WTC11 (cell line): Measurements from ENCODE around the gene RBCK1. TPM values are rescaled to one million over a fixed set of nuclear protein-coding genes. Genes with fewer than 3 reads are reported as not detected.
"Not testable (repeated sequence)": the region's sequence is repeated elsewhere in the genome, so short reads cannot be mapped to it uniquely, and the experiment has no call there.

Source experiments
- ATAC-seq: fragments of 200-7000 bp; cut with Tn5 transposase; 2 replicates; pipeline ENCODE4 v1.10.0; 2021; ENCODE audit warnings: mild to moderate bottlenecking, moderate library complexity
- CTCF ChIA-PET: fragments of 300-600 bp; sonication (Branson Sonifier 250); formaldehyde crosslinking; loops from one replicate; lab custom pipeline; 2021; ENCODE audit warnings: antibody characterized with exemption; lab: Charles Lee
- POLR2A ChIA-PET: fragments of 350-600 bp; sonication (Branson Sonifier 250); formaldehyde crosslinking; loops from one replicate; lab custom pipeline; 2021; ENCODE audit warnings: antibody characterized with exemption; lab: Charles Lee
- DNase-seq: peaks from one replicate; pipeline ENCODE4 v3.0.0; 2021; ENCODE audit warnings: low spot score
- H3K27ac Mint-ChIP-seq: 2 replicates; pipeline ENCODE4 v1.8.0; 2021; ENCODE audit warnings: mixed read lengths
- H3K27me3 Mint-ChIP-seq: 2 replicates; pipeline ENCODE4 v1.8.0; 2021; ENCODE audit warnings: low read depth, mild to moderate bottlenecking, moderate library complexity, mixed read lengths
- H3K36me3 Mint-ChIP-seq: 2 replicates; pipeline ENCODE4 v1.8.0; 2021; ENCODE audit warnings: mixed read lengths
- H3K4me1 Mint-ChIP-seq: 2 replicates; pipeline ENCODE4 v1.8.0; 2022; ENCODE audit warnings: mixed read lengths
- H3K4me3 Mint-ChIP-seq: 2 replicates; pipeline ENCODE4 v1.8.0; 2021; ENCODE audit warnings: mild to moderate bottlenecking, moderate library complexity, mixed read lengths
- H3K9me3 Mint-ChIP-seq: 2 replicates; pipeline ENCODE4 v1.8.0; 2021; ENCODE audit warnings: mixed read lengths
- AR ChIP-seq: fragments of 250-450 bp; sonication (Bioruptor Pico); IDR thresholded peaks from 2 replicates; pipeline ENCODE4 v1.9.0; 2021; ENCODE audit warnings: mild to moderate bottlenecking
- ATF1 ChIP-seq: sonication (generic); formaldehyde crosslinking; IDR thresholded peaks from 2 replicates; pipeline ENCODE4 v1.8.1; 2023; ENCODE audit warnings: mild to moderate bottlenecking, moderate library complexity, missing genetic modification reagents
- ATF3 ChIP-seq: sonication (generic); formaldehyde crosslinking; conservative IDR thresholded peaks from 2 replicates; pipeline ENCODE4 v1.8.1; 2022; ENCODE audit warnings: mild to moderate bottlenecking, missing genetic modification reagents
- E2F5 ChIP-seq: sonication (generic); formaldehyde crosslinking; IDR thresholded peaks from 2 replicates; pipeline ENCODE4 v1.8.1; 2022; ENCODE audit warnings: mild to moderate bottlenecking, moderate library complexity, missing genetic modification reagents
- EMX1 ChIP-seq: fragments of 250-450 bp; sonication (Bioruptor Pico); IDR thresholded peaks from 2 replicates; pipeline ENCODE4 v1.8.0; 2021; ENCODE audit warnings: mild to moderate bottlenecking
- ESRRA ChIP-seq: sonication (generic); formaldehyde crosslinking; IDR thresholded peaks from 2 replicates; pipeline ENCODE4 v1.8.1; 2022; ENCODE audit warnings: mild to moderate bottlenecking, missing genetic modification reagents, borderline replicate concordance
- FOXP1 ChIP-seq: sonication (generic); formaldehyde crosslinking; IDR thresholded peaks from 2 replicates; pipeline ENCODE4 v1.8.0; 2022; ENCODE audit warnings: missing genetic modification reagents, mild to moderate bottlenecking, moderate library complexity, borderline replicate concordance
- FOXP4 ChIP-seq: sonication (generic); formaldehyde crosslinking; IDR thresholded peaks from 2 replicates; pipeline ENCODE4 v1.8.0; 2022; ENCODE audit warnings: mild to moderate bottlenecking, missing genetic modification reagents
- GTF2I ChIP-seq: fragments of 250-450 bp; sonication (Bioruptor Pico); conservative IDR thresholded peaks from 2 replicates; pipeline ENCODE4 v1.4.0; 2021; ENCODE audit warnings: mild to moderate bottlenecking
- HMGA2 ChIP-seq: fragments of 250-450 bp; sonication (Bioruptor Pico); IDR thresholded peaks from 2 replicates; pipeline ENCODE4 v1.4.0; 2021; ENCODE audit warnings: mild to moderate bottlenecking, moderate library complexity
- HMGXB4 ChIP-seq: sonication (generic); formaldehyde crosslinking; IDR thresholded peaks from 2 replicates; pipeline ENCODE4 v1.8.1; 2023; ENCODE audit warnings: mild to moderate bottlenecking, moderate library complexity, missing genetic modification reagents
- JAZF1 ChIP-seq: fragments of 250-450 bp; sonication (Bioruptor Pico); IDR thresholded peaks from 2 replicates; pipeline ENCODE4 v1.9.0; 2021; ENCODE audit warnings: moderate library complexity, mild to moderate bottlenecking, inconsistent platforms
- MAX ChIP-seq: sonication (generic); formaldehyde crosslinking; IDR thresholded peaks from 2 replicates; pipeline ENCODE4 v1.8.0; 2022; ENCODE audit warnings: mild to moderate bottlenecking, missing genetic modification reagents
- NR3C1 ChIP-seq: sonication (generic); formaldehyde crosslinking; conservative IDR thresholded peaks from 2 replicates; pipeline ENCODE4 v1.8.1; 2023; ENCODE audit warnings: low read depth, mild to moderate bottlenecking, missing genetic modification reagents
- PREB ChIP-seq: sonication (generic); formaldehyde crosslinking; IDR thresholded peaks from 2 replicates; pipeline ENCODE4 v1.8.1; 2022; ENCODE audit warnings: mild to moderate bottlenecking, missing genetic modification reagents, moderate library complexity, borderline replicate concordance
- SOX15 ChIP-seq: fragments of 250-450 bp; sonication (Bioruptor Pico); IDR thresholded peaks from 2 replicates; pipeline ENCODE4 v1.9.0; 2021; ENCODE audit warnings: mild to moderate bottlenecking
- TCF7 ChIP-seq: sonication (generic); formaldehyde crosslinking; IDR thresholded peaks from 2 replicates; pipeline ENCODE4 v1.8.0; 2022; ENCODE audit warnings: mild to moderate bottlenecking, low read depth, missing genetic modification reagents, moderate library complexity
- ZNF138 ChIP-seq: sonication (generic); formaldehyde crosslinking; conservative IDR thresholded peaks from 2 replicates; pipeline ENCODE4 v1.8.1; 2022; ENCODE audit warnings: mild to moderate bottlenecking, moderate library complexity, missing genetic modification reagents
- ZNF396 ChIP-seq: fragments of 250-450 bp; sonication (Bioruptor Pico); IDR thresholded peaks from 2 replicates; pipeline ENCODE4 v1.8.0; 2021; ENCODE audit warnings: mild to moderate bottlenecking, moderate library complexity, borderline replicate concordance
- ZNF671 ChIP-seq: fragments of 250-450 bp; sonication (Bioruptor Pico); IDR thresholded peaks from 2 replicates; pipeline ENCODE4 v1.8.0; 2021; ENCODE audit warnings: mild to moderate bottlenecking
- total RNA-seq: library from RNA; stranded (reverse); gene quantifications from 3 replicates; pipeline ENCODE4 v1.2.3, GENCODE V29; 2021

Gene RBCK1
- total RNA-seq, 1 experiment from 2014 or later, result 75.2 TPM

- no peaks in the 10 kb centered on the region for H3K27me3 Mint-ChIP-seq
- no peak for TF ChIP-seq HMGXB4 (CRISPR knock-in tag)
- no peak for TF ChIP-seq HMGA2
- no peak for TF ChIP-seq PREB (CRISPR knock-in tag)
- no peak for TF ChIP-seq E2F5 (CRISPR knock-in tag)
- TF ChIP-seq ZNF671 (CRISPR knock-in tag), result no peak
- TF ChIP-seq EMX1 (CRISPR knock-in tag), result no peak
- TF ChIP-seq JAZF1 (CRISPR knock-in tag), result no peak
- TF ChIP-seq ZNF396 (CRISPR knock-in tag), result no peak
- ChIA-PET CTCF (interaction anchor here (0.8 to 1.6 kb wide), 4 partner anchors 14 to 294 kb away, joined by 3 to 4 read pairs (median 3); no protein-coding TSS in a partner anchor), POLR2A (no interaction called here)
- peaks cover 7% of the 10 kb centered on the region; the same call in 1 of the 2 replicates for H3K4me1 Mint-ChIP-seq
- peaks cover 42% of the 10 kb centered on the region for H3K36me3 Mint-ChIP-seq
- no peak for DNase-seq
- H3K27ac Mint-ChIP-seq, result no peak overlapping the region
- H3K4me3 Mint-ChIP-seq, result no peak overlapping the region
- ATAC-seq, result no peak
- H3K9me3 Mint-ChIP-seq, result no peaks in the 10 kb centered on the region
Observed at GRCh38 chr20:445514-446336, 37.6 kb downstream of the RBCK1 start.

GRCh38 chr20:452021-452420, 43.9 kb downstream of the RBCK1 start:
- H3K27me3 Mint-ChIP-seq, H3K4me3 Mint-ChIP-seq, CTCF ChIA-PET, H3K4me1 Mint-ChIP-seq, H3K9me3 Mint-ChIP-seq, H3K36me3 Mint-ChIP-seq, DNase-seq, H3K27ac Mint-ChIP-seq, POLR2A ChIA-PET, ATAC-seq: not testable (repeated sequence)

GRCh38 chr20:454951-455350, 46.9 kb downstream of the RBCK1 start:
- Mint-ChIP-seq H3K9me3 (no peaks in the 10 kb centered on the region), H3K4me3 (no peak overlapping the region), H3K36me3 (no peaks in the 10 kb centered on the region), H3K4me1 (no peaks in the 10 kb centered on the region), H3K27ac (no peak overlapping the region), H3K27me3 (no peaks in the 10 kb centered on the region)
- ChIA-PET CTCF (no interaction called here), POLR2A (no interaction called here)
- no peak for ATAC-seq
- no peak for DNase-seq
- TF ChIP-seq ZNF138 (CRISPR knock-in tag), result no peak
- TF ChIP-seq FOXP1 (CRISPR knock-in tag), result no peak
- no peak for TF ChIP-seq HMGA2
- TF ChIP-seq SOX15 (CRISPR knock-in tag), result no peak
- no peak for TF ChIP-seq E2F5 (CRISPR knock-in tag)
- no peak for TF ChIP-seq AR
- TF ChIP-seq ESRRA (CRISPR knock-in tag), result no peak
- no peak for TF ChIP-seq MAX
- no peak for TF ChIP-seq FOXP4
- no peak for TF ChIP-seq ATF1 (CRISPR knock-in tag)
- no peak for TF ChIP-seq NR3C1
- TF ChIP-seq ATF3 (CRISPR knock-in tag), result no peak
- no peak for TF ChIP-seq TCF7 (CRISPR knock-in tag)
- TF ChIP-seq GTF2I (CRISPR knock-in tag), result no peak
